ENCODE measurements around the gene VSIR.

The VSIR gene

GRCh38 chr10:71711052-71711623 is 62.2 kb downstream of the VSIR start:
- no peak for DNase-seq

DNA sequence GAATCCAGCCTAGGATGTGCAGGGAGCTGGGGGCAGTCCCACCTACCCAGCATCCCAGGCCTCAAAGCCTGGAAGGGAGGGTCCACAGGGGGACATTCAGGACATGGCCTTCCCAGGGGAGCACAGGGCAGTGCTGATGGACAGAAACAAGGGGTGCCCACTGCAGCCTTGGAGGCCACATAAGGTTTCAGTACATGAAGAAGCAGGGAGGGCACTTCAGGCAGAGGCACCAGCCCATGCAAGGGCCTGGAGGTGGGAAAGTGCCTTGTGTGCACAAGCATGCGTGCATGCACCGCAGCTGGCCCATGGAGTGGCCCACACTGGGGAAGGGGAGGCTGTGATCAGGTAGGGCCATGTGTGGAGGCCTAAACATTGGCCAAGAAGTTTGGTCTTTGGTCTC is 62.8 kb downstream of the VSIR start:
- DNase-seq = no peak

DNA sequence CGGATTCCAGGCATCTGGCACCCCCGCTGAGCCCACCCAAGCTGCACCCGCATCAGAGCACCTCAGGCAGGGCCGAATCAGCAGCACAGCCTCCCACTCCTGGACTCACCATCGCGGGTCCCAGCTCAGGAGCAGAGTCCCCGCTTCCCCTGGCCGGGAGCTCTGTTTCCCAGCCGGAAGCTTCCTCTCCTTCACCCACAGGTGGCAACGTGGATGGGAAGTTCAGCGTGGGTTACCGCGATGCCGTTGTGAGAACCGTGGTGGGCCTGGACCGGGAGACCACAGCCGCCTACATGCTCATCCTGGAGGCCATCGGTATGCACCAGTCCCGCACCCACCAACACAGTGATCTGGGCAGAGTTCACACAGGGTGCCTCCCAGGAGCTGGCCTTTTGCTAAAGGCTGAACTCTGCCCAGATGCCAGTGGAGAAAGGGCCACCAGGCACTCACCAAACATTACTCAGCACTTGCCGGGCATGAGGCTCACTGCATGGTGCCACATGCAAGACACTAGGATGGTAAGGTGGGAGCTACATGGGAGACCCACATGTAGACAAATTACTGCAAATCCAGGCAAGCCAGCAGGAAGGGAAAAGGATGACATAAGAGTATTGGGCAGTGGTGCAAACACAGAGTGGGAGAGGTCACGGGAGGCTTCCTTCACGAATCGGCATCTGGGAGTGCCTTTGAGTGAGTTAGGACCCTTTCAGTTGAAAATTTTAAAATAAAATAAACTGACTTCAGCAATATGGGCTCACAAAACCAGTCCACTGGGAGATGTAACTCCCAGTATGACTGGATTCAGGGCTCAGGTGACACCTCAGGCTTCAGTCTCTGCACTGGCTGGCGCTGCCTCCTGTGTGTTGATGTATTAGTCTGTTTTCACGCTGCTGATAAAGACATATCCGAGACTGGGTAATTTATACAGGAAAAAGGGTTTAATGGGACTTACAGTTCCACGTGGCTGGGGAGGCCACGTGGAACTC is 64.1 kb downstream of the VSIR start:
- no peak for DNase-seq

GRCh38 chr10:71708301-71708703 is 65.0 kb downstream of the VSIR start:
- DNase-seq = peak; percentile 60

DNA sequence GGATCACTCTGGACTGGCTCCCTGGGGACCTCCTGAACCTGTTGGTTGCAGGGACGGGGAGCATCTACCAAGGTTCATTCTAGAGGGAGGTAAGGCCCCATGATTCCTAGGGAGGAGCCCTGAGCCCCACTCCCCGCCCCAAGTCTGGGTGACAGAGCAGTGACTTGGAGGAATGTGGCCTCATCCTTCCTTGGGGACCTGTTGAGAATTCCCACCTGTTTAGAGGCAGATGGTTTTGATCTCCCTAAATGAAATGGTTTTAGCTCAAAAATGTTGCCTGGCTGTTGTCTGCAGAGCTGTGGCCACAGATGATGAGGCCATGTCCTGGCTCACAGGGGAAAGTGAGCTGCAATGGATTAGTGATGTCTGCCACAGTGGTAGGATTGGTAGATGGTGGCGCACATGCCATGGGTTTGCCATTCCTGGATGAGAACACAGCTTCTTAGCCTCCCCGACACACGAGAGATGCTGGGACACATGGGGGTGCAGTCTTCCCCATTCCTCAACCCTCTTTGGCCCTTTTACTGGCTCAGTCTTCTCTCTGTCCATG is 66.0 kb downstream of the VSIR start:
- DNase-seq = no peak

- DNase-seq = no peak
Measured at GRCh38 chr10:71706216-71707121, 66.9 kb downstream of the VSIR start.

DNA sequence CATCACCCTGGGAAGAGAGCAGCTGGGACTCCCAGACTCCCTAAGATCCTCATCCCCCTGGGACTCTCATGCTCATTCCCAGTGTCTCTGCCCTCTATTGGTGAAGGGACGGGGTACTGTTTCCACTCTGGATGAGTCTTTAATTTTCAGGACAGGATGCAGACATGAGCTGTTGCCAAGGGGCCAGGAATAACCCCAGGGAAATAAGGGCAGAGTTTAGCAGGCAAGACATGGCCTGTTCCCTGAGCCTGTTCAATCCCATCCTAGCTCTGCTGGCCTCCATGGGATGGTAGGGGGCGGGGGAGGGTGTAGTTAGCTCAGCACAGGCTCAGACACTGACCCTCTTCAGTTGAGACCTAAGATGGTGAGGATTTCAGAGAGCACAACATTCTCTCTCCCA is 67.7 kb downstream of the VSIR start:
- DNase-seq = no peak

DNA sequence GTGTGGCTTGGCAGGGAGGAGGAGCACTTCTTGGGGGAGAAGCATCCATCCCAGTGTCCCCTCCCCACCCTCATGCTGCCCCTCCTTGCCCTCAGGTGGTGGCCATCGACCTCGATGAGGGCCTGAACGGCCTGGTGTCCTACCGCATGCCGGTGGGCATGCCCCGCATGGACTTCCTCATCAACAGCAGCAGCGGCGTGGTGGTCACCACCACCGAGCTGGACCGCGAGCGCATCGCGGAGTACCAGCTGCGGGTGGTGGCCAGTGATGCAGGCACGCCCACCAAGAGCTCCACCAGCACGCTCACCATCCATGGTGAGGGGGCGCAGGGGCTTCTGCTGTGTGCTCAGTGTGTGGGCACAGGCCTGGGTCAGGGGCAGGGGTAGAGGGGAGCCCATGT is 68.5 kb downstream of the VSIR start:
- no peak for DNase-seq

- no peak for DNase-seq
Measured at GRCh38 chr10:71703577-71703976, 69.7 kb downstream of the VSIR start.

DNA sequence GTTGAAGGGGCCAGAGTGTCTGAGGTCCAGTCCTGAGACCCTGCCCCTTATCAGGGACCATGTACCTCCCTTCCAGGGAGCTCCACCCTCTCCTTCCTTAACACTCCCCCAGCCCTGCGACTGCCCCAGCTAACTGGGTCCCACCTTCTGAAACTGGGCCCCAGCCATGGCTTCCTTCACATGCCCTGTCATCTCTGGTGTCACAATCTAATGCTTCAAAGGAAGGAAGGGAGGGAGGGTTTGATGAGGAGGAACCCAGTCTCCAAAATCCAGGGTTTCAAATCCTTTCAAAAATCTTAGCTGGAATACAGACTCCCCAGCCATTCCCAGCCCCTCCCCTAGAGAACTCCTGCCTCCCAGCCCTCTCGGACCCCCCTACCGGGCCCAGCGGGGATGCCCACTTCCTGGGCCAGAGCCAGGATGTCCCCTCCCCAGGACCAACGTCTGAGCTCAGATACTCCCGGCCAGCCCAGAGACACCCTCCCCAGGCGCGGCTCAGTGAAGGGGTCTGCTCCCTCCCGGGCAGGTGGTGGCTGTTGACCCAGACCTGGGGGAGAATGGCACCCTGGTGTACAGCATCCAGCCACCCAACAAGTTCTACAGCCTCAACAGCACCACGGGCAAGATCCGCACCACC is 71.7 kb downstream of the VSIR start:
- no peak for DNase-seq

- DNase-seq = no peak
Measured at GRCh38 chr10:71700731-71701368, 72.5 kb downstream of the VSIR start.

- no peak for DNase-seq
Measured at GRCh38 chr10:71698737-71699136, 74.6 kb downstream of the VSIR start.

DNA sequence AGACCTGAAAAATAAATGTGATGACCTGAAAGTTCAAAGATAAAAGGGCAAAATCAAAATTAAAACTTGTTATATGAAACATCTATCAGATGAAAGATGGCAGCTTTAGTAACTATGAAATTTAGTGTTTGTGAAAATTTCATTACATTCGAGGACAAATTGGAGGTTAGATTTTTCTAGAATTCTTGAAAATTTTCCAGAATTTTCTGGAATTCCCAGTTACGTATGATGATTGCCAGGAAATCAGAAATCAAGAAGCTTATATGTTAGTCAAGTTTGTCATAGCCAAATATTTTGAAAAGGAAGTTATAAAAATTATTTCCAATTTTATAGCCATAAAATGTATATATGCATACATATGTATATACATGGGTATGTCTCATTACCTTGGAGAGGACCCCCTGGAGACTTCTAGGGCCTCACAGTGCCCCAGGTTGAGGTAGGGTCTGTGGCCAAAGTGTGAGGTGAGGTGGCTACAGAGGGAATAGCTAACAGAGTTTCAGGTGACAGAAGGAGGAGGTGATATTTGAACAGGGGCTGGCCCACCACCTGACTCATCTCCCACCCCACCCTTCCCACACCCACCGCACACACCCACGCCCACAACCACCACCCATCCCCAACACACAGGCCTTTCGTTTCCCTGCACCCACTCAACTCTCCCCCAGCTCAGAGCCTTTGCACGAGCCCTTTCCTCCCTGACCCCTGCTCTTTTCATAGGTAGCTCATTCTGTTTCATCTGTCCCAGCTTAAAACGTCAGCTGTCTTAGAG is 75.2 kb downstream of the VSIR start:
- peak; percentile 63 for DNase-seq

All from activated gamma-delta T cell treated with Interleukin-2 at 50 U/mL for 16 hours (primary cell).